Esophagus muscularis mucosa (tissue), 4 donors: ENCODE data around the gene OR1D5. TPM values are rescaled to one million over a fixed set of nuclear protein-coding genes. Genes with fewer than 3 reads are reported as not detected.

ENCODE experiments used
- DNase-seq: peaks from one replicate; pipeline ENCODE4 v3.0.0-alpha.2; 2017; ENCODE audit errors: extremely low spot score
- H3K27ac ChIP-seq, 4 donors: fragments of 200-600 bp; sonication (generic); replicated peaks in 1 of 4; 1 replicate in 3 of 4; 2 replicates in 1 of 4; pipeline ENCODE4 v1.5.1; 2016 to 2019; ENCODE audit warnings: mild to moderate bottlenecking in 1 of 4
- H3K27me3 ChIP-seq, 4 donors: fragments of 200-600 bp; sonication (generic); one replicate each; pipeline versions ENCODE4 v1.5.1 to v1.6.0; 2016 to 2019
- H3K36me3 ChIP-seq, 4 donors: fragments of 200-600 bp; sonication (generic); one replicate each; pipeline ENCODE4 v1.5.1; 2016 to 2019
- H3K4me1 ChIP-seq, 4 donors: fragments of 200-600 bp; sonication (generic); one replicate each; pipeline ENCODE4 v1.5.1; 2016 to 2019
- H3K4me3 ChIP-seq, 4 donors: fragments of 200-600 bp; sonication (generic); 1 replicate in 2 of 4; 2 replicates in 2 of 4; pipeline ENCODE4 v1.5.1; 2016 to 2019; ENCODE audit warnings: mild to moderate bottlenecking in 4 of 4, moderate library complexity in 1 of 4
- H3K9me3 ChIP-seq, 4 donors: fragments of 200-600 bp; sonication (generic); 1 replicate in 3 of 4; 2 replicates in 1 of 4; pipeline ENCODE4 v1.5.1; 2016 to 2019
- EP300 ChIP-seq: sonication (generic); formaldehyde crosslinking; IDR thresholded peaks from one replicate; pipeline ENCODE4 v1.6.1; 2017; ENCODE audit warnings: antibody characterized with exemption
- POLR2A ChIP-seq: fragments of 450-650 bp; IDR thresholded peaks from one replicate; pipeline ENCODE4 v1.6.1; 2017; ENCODE audit warnings: antibody characterized with exemption, moderate library complexity, mild to moderate bottlenecking, low read depth
- POLR2AphosphoS5 ChIP-seq, 2 donors: sonication (generic); formaldehyde crosslinking; IDR thresholded peaks; one replicate each; pipeline ENCODE4 v1.6.1; 2017; ENCODE audit warnings: antibody characterized with exemption in 2 of 2
- WGBS: methylation state at CpG from one replicate; pipeline ENCODE4 v1.1.5; 2018; 5-methylcytosine and 5-hydroxymethylcytosine counted together
- intact Hi-C: fragments of 100-400 bp; cut with DNase I; formaldehyde crosslinking; loops from one replicate; pipeline ENCODE4 v1.15.1; 2023
- total RNA-seq, 4 donors: library from RNA; depleted of rRNA; stranded (reverse); fragments of >200 nt; gene quantifications; one replicate each; pipeline versions ENCODE4 v1.1.0 to v1.2.1, GENCODE V29; 2016
- TF ChIP-seq, protein P1 (sequence below), 3 experiments: fragments of 200-600 bp in 2 of 3; fragments of 450-650 bp in 1 of 3; sonication (generic) in 2 of 3; IDR thresholded peaks; one replicate each; pipeline ENCODE4 v1.5.1; 2017 to 2019; ENCODE audit warnings: antibody characterized with exemption in 3 of 3, mild to moderate bottlenecking in 2 of 3, moderate library complexity in 1 of 3

OR1D5 gene
- total RNA-seq, 4 donors from 2014 or later, result not detected

GRCh38 chr17:3035256-3035967 is 28.0 kb downstream of the OR1D5 start:
- intact Hi-C loops, result no loop called here
- no peak overlapping the region for H3K4me3 ChIP-seq
- no peak overlapping the region for H3K27ac ChIP-seq
- peaks cover 0 to 8% (median 0%) of the 10 kb centered on the region in 4 donors for H3K27me3 ChIP-seq
- no peaks in the 10 kb centered on the region for H3K4me1 ChIP-seq
- H3K36me3 ChIP-seq, result peaks cover 0 to 21% (median 6%) of the 10 kb centered on the region in 4 donors
- H3K9me3 ChIP-seq, result no peaks in the 10 kb centered on the region
- 72% methylated on average over 13 of the region's 13 CpGs for WGBS
- TF ChIP-seq EP300, result no peak
- TF ChIP-seq POLR2A, result no peak
- TF ChIP-seq, protein P1, sequence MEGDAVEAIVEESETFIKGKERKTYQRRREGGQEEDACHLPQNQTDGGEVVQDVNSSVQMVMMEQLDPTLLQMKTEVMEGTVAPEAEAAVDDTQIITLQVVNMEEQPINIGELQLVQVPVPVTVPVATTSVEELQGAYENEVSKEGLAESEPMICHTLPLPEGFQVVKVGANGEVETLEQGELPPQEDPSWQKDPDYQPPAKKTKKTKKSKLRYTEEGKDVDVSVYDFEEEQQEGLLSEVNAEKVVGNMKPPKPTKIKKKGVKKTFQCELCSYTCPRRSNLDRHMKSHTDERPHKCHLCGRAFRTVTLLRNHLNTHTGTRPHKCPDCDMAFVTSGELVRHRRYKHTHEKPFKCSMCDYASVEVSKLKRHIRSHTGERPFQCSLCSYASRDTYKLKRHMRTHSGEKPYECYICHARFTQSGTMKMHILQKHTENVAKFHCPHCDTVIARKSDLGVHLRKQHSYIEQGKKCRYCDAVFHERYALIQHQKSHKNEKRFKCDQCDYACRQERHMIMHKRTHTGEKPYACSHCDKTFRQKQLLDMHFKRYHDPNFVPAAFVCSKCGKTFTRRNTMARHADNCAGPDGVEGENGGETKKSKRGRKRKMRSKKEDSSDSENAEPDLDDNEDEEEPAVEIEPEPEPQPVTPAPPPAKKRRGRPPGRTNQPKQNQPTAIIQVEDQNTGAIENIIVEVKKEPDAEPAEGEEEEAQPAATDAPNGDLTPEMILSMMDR (IDR thresholded peaks at IDR 0.05), result no peak
- TF ChIP-seq POLR2AphosphoS5 (IDR thresholded peaks at IDR 0.05), result no peak
- DNase-seq, result no peak

- TF ChIP-seq POLR2AphosphoS5 (IDR thresholded peaks at IDR 0.05) (no peak), POLR2A (no peak), EP300 (no peak)
- TF ChIP-seq, protein P1 (IDR thresholded peaks at IDR 0.05), result no peak
- no peak for DNase-seq
- H3K4me3 ChIP-seq, result no peak overlapping the region
- H3K27me3 ChIP-seq, result peaks cover 0 to 8% (median 0%) of the 10 kb centered on the region in 4 donors
- peaks cover 0 to 4% (median 0%) of the 10 kb centered on the region in 4 donors for H3K4me1 ChIP-seq
- WGBS, result 78% methylated on average over 8 of the region's 9 CpGs
- H3K27ac ChIP-seq, result no peak overlapping the region
- intact Hi-C loops, result no loop called here
- H3K9me3 ChIP-seq, result no peaks in the 10 kb centered on the region
- H3K36me3 ChIP-seq, result peaks cover 0 to 23% (median 6%) of the 10 kb centered on the region in 4 donors
Measured at GRCh38 chr17:3034578-3034920, 28.9 kb downstream of the OR1D5 start.

DNA sequence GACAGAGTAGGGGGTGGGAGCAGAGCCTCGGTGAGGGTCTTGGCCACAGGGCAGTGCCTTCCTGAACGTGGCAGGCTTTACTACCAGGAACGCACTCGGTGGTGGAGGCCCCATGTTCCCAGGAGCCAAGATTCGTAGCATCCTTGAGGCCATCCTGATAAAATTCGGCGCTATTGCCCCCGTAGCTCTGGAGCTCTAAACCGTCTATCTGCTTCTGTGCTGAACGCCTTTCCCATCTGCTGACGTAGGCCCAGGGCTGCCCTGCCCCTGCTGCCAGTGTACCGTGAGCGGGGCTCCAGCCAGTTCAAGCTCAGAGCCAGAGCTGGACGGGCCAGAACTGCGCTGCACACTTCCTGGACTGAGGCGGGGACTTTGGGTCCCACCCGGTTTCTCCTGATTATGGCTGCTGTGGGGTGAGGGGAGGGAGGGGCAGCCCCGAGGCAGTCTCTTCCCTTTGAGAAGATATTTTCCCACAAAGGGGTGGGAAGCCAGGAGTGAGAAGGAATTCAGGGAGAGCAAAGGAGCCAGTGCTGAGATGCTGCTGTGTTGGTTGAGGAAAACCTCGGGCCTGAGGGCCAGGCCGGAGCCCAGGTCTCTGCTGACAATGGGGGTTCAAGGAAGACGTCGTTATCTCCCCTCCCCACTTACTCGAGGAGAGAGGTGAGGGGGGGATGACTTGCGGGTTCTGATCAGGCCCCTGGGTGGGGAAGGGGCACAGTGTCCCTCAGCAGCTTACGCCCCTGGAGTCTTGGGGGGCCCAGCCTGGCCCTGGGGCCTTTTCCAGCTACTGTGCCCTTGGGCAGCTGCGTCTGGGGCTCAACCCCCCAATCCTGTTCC is 29.4 kb downstream of the OR1D5 start:
- intact Hi-C loops, result no loop called here
- Histone ChIP-seq H3K4me3 (no peak overlapping the region), H3K27me3 (peaks cover 0 to 8% (median 0%) of the 10 kb centered on the region in 4 donors), H3K27ac (no peak overlapping the region), H3K4me1 (peaks cover 0 to 10% (median 0%) of the 10 kb centered on the region in 4 donors), H3K36me3 (peaks cover 0 to 29% (median 7%) of the 10 kb centered on the region in 4 donors), H3K9me3 (no peaks in the 10 kb centered on the region)
- TF ChIP-seq POLR2A (no peak), EP300 (no peak), POLR2AphosphoS5 (IDR thresholded peaks at IDR 0.05) (no peak)
- TF ChIP-seq, protein P1 (IDR thresholded peaks at IDR 0.05), result no peak
- WGBS, result 79% methylated on average over 19 of the region's 26 CpGs
- DNase-seq, result no peak

- Histone ChIP-seq H3K9me3 (no peaks in the 10 kb centered on the region), H3K4me1 (peaks cover 0 to 11% (median 0%) of the 10 kb centered on the region in 4 donors), H3K4me3 (no peak overlapping the region), H3K36me3 (peaks cover 0 to 34% (median 7%) of the 10 kb centered on the region in 4 donors), H3K27ac (no peak overlapping the region), H3K27me3 (peaks cover 0 to 8% (median 0%) of the 10 kb centered on the region in 4 donors)
- intact Hi-C loops, result no loop called here
- no peak for TF ChIP-seq POLR2A
- TF ChIP-seq EP300, result no peak
- TF ChIP-seq, protein P1 (IDR thresholded peaks at IDR 0.05), result no peak
- TF ChIP-seq POLR2AphosphoS5 (IDR thresholded peaks at IDR 0.05), result no peak
- DNase-seq, result no peak
- WGBS, result 87% methylated on average over 15 of the region's 15 CpGs
Measured at GRCh38 chr17:3033248-3033640, 30.2 kb downstream of the OR1D5 start.
